Neural cell (in vitro differentiated cells): ENCODE results near the gene PRADC1. TPM values are rescaled to one million over a fixed set of nuclear protein-coding genes. Genes with fewer than 3 reads are reported as not detected.

ENCODE experiments used
- H2AFZ ChIP-seq: fragments of 200-600, 300-800 bp; sonication (generic), shearing (Covaris generic); 2 replicates; pipeline ENCODE4 v1.6.0; 2014; ENCODE audit warnings: low read depth, mild to moderate bottlenecking, antibody characterized with exemption, low read length, moderate library complexity
- H3F3A ChIP-seq: fragments of 200-600 bp; shearing (Covaris generic); 2 replicates; pipeline ENCODE4 v1.6.1; 2016; ENCODE audit warnings: mild to moderate bottlenecking, moderate library complexity, mixed read lengths, antibody characterized with exemption, low read length; ENCODE audit not compliant: insufficient read depth, poor library complexity, severe bottlenecking
- H3K27ac ChIP-seq: fragments of 200-600, 300-800 bp; sonication (generic), shearing (Covaris generic); 2 replicates; pipeline ENCODE4 v1.5.1; 2014; ENCODE audit warnings: mild to moderate bottlenecking, low read length, moderate library complexity
- H3K27me3 ChIP-seq: fragments of 300-800, 200-600 bp; sonication (generic), shearing (Covaris generic); 2 replicates; pipeline ENCODE4 v1.6.0; 2014; ENCODE audit warnings: mild to moderate bottlenecking, low read depth, low read length, moderate library complexity; ENCODE audit not compliant: insufficient read depth
- H3K36me3 ChIP-seq: fragments of 300-800, 200-600 bp; sonication (generic), shearing (Covaris generic); 2 replicates; pipeline ENCODE4 v1.5.1; 2014; ENCODE audit warnings: mild to moderate bottlenecking, antibody characterized with exemption, low read length, moderate library complexity; ENCODE audit not compliant: insufficient read depth
- H3K4me2 ChIP-seq: fragments of 300-800, 200-600 bp; sonication (generic), shearing (Covaris generic); 2 replicates; pipeline ENCODE4 v1.6.0; 2014; ENCODE audit warnings: mild to moderate bottlenecking, low read length
- H3K4me3 ChIP-seq: fragments of 300-800, 200-600 bp; sonication (generic), shearing (Covaris generic); 2 replicates; pipeline ENCODE4 v1.5.1; 2014; ENCODE audit warnings: mild to moderate bottlenecking, low read length, moderate library complexity
- H3K79me2 ChIP-seq: fragments of 200-600 bp; shearing (Covaris generic); replicated peaks from 2 replicates; pipeline ENCODE4 v1.6.0; 2014; ENCODE audit warnings: mild to moderate bottlenecking, low read length, moderate library complexity; ENCODE audit not compliant: insufficient read depth
- H3K9ac ChIP-seq: fragments of 300-800, 200-600 bp; sonication (generic), shearing (Covaris generic); 2 replicates; pipeline ENCODE4 v1.6.1; 2016; ENCODE audit warnings: mild to moderate bottlenecking, low read length, mixed read lengths
- H3K9me2 ChIP-seq: fragments of 200-600 bp; shearing (Covaris generic); 2 replicates; pipeline ENCODE4 v1.6.1; 2016; ENCODE audit warnings: mild to moderate bottlenecking, low read length, mixed read lengths; ENCODE audit not compliant: insufficient read depth
- H3K9me3 ChIP-seq: fragments of 200-600, 300-800 bp; sonication (generic), shearing (Covaris generic); 2 replicates; pipeline ENCODE4 v1.6.1; 2016; ENCODE audit warnings: mild to moderate bottlenecking, mixed run types, low read length, moderate library complexity, mixed read lengths
- H4K20me1 ChIP-seq: fragments of 200-600 bp; shearing (Covaris generic); 2 replicates; pipeline ENCODE4 v1.6.1; 2016; ENCODE audit warnings: mild to moderate bottlenecking, mixed run types; ENCODE audit not compliant: insufficient read depth
- EP300 ChIP-seq: fragments of 450-650 bp; conservative IDR thresholded peaks from 2 replicates; pipeline ENCODE4 v1.6.1; 2014; ENCODE audit warnings: antibody characterized with exemption, mild to moderate bottlenecking, moderate library complexity; ENCODE audit not compliant: poor library complexity, severe bottlenecking
- EZH2 ChIP-seq: fragments of 200-600, 300-800 bp; shearing (Covaris generic), sonication (generic); IDR thresholded peaks from 2 replicates; pipeline ENCODE4 v1.6.1; 2014; ENCODE audit warnings: antibody characterized with exemption, low read length, borderline replicate concordance, mild to moderate bottlenecking; ENCODE audit not compliant: insufficient read depth, poor library complexity, severe bottlenecking
- MXI1 ChIP-seq: fragments of 450-650 bp; conservative IDR thresholded peaks from 2 replicates; pipeline ENCODE4 v1.6.1; 2014; ENCODE audit warnings: antibody characterized with exemption, mild to moderate bottlenecking; ENCODE audit not compliant: poor library complexity, severe bottlenecking
- POLR2AphosphoS5 ChIP-seq: IDR thresholded peaks from 2 replicates; pipeline ENCODE4 v1.6.1; 2012
- RAD21 ChIP-seq: fragments of 450-650 bp; conservative IDR thresholded peaks from 2 replicates; pipeline ENCODE4 v1.6.1; 2014; ENCODE audit warnings: antibody characterized with exemption, mild to moderate bottlenecking, moderate library complexity
- SMC3 ChIP-seq: fragments of 450-650 bp; conservative IDR thresholded peaks from 2 replicates; pipeline ENCODE4 v1.6.1; 2014; ENCODE audit warnings: antibody characterized with exemption, mild to moderate bottlenecking, moderate library complexity; ENCODE audit not compliant: poor library complexity
- TAF1 ChIP-seq: IDR thresholded peaks from 2 replicates; pipeline ENCODE4 v1.6.1; 2012; ENCODE audit warnings: low read depth
- polyA plus RNA-seq: library from polyadenylated mRNA; depleted of rRNA; stranded (reverse); fragments of >200 nt; gene quantifications from 2 replicates; pipeline ENCODE4 v1.2.3, GENCODE V29; 2014
- TF ChIP-seq, protein P1 (sequence below): IDR thresholded peaks from 2 replicates; pipeline ENCODE4 v1.6.1; 2012; ENCODE audit warnings: borderline replicate concordance
- TF ChIP-seq, protein P2 (sequence below): fragments of 450-650 bp; IDR thresholded peaks from 2 replicates; pipeline ENCODE4 v1.5.1; 2014; ENCODE audit warnings: antibody characterized with exemption, mild to moderate bottlenecking, moderate library complexity; ENCODE audit not compliant: poor library complexity, severe bottlenecking

PRADC1 gene
- polyA plus RNA-seq, 1 donor from 2014 or later, result 36.5 TPM

DNA sequence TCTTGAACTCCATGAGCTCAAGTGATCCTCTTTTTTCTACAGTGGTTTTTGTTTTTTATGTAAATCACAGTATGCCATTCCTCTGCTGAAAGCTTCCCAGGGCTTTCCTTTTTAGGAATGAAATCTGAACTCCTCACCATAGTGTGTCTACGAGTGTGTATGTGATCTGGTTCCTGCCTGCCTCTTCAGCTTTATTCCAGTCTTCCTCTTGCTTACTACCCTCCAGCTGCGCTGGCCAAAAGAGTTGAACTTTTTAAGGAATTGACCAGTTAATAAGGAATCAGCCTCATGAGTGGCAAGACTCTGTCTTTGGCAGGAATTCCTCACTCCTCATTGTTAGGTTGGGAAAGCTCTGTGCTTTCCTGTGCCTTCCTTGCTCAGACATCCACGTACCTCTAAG is 5.1 kb upstream of the PRADC1 start:
- H3K79me2 ChIP-seq, result peaks cover 61% of the 10 kb centered on the region
- H3K9me3 ChIP-seq, result no peaks in the 10 kb centered on the region
- H3K36me3 ChIP-seq, result no peaks in the 10 kb centered on the region
- no peaks in the 10 kb centered on the region for H3K27me3 ChIP-seq
- H3K27ac ChIP-seq, result no peak overlapping the region
- H3K4me3 ChIP-seq, result no peak overlapping the region
- H3F3A ChIP-seq, result peaks cover 2% of the 10 kb centered on the region
- H4K20me1 ChIP-seq, result no peaks in the 10 kb centered on the region
- no peak overlapping the region for H3K4me2 ChIP-seq
- no peak overlapping the region for H3K9ac ChIP-seq
- TF ChIP-seq EP300, result no peak
- no peak for TF ChIP-seq MXI1
- no peaks in the 10 kb centered on the region for H3K9me2 ChIP-seq
- no peak overlapping the region for H2AFZ ChIP-seq

DNA sequence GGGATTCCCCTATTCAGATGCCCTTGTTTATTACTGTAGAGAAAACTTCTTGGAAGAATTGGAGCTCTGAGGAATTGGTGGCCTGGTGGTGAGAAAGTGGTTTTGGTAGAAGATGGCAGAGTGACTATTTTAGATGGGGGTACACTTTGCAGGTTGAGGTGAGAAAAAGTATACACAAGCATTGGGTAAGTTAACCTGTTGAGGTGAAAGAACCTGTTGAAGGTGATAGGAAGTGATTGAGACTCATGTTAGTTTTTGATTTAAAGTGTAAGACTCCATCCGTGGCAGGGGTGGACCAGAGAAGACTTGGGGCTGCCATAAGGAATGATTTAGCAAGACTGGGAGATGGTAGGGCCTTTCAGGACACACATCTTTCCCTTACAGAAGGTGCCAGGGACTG is 4.1 kb upstream of the PRADC1 start:
- no peaks in the 10 kb centered on the region for H3K36me3 ChIP-seq
- no peak overlapping the region for H3K4me2 ChIP-seq
- H3K27ac ChIP-seq, result no peak overlapping the region
- H3K4me3 ChIP-seq, result no peak overlapping the region
- no peak overlapping the region for H3K9ac ChIP-seq
- no peaks in the 10 kb centered on the region for H3K9me2 ChIP-seq
- TF ChIP-seq, protein P1, sequence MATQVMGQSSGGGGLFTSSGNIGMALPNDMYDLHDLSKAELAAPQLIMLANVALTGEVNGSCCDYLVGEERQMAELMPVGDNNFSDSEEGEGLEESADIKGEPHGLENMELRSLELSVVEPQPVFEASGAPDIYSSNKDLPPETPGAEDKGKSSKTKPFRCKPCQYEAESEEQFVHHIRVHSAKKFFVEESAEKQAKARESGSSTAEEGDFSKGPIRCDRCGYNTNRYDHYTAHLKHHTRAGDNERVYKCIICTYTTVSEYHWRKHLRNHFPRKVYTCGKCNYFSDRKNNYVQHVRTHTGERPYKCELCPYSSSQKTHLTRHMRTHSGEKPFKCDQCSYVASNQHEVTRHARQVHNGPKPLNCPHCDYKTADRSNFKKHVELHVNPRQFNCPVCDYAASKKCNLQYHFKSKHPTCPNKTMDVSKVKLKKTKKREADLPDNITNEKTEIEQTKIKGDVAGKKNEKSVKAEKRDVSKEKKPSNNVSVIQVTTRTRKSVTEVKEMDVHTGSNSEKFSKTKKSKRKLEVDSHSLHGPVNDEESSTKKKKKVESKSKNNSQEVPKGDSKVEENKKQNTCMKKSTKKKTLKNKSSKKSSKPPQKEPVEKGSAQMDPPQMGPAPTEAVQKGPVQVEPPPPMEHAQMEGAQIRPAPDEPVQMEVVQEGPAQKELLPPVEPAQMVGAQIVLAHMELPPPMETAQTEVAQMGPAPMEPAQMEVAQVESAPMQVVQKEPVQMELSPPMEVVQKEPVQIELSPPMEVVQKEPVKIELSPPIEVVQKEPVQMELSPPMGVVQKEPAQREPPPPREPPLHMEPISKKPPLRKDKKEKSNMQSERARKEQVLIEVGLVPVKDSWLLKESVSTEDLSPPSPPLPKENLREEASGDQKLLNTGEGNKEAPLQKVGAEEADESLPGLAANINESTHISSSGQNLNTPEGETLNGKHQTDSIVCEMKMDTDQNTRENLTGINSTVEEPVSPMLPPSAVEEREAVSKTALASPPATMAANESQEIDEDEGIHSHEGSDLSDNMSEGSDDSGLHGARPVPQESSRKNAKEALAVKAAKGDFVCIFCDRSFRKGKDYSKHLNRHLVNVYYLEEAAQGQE, result no peak
- TF ChIP-seq TAF1 (no peak), EP300 (no peak), EZH2 (no peak)
- TF ChIP-seq, protein P2, sequence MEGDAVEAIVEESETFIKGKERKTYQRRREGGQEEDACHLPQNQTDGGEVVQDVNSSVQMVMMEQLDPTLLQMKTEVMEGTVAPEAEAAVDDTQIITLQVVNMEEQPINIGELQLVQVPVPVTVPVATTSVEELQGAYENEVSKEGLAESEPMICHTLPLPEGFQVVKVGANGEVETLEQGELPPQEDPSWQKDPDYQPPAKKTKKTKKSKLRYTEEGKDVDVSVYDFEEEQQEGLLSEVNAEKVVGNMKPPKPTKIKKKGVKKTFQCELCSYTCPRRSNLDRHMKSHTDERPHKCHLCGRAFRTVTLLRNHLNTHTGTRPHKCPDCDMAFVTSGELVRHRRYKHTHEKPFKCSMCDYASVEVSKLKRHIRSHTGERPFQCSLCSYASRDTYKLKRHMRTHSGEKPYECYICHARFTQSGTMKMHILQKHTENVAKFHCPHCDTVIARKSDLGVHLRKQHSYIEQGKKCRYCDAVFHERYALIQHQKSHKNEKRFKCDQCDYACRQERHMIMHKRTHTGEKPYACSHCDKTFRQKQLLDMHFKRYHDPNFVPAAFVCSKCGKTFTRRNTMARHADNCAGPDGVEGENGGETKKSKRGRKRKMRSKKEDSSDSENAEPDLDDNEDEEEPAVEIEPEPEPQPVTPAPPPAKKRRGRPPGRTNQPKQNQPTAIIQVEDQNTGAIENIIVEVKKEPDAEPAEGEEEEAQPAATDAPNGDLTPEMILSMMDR, result no peak
- H4K20me1 ChIP-seq, result no peaks in the 10 kb centered on the region
- no peak overlapping the region for H2AFZ ChIP-seq
- no peaks in the 10 kb centered on the region for H3K27me3 ChIP-seq
- peaks cover 61% of the 10 kb centered on the region for H3K79me2 ChIP-seq
- no peaks in the 10 kb centered on the region for H3K9me3 ChIP-seq
- H3F3A ChIP-seq, result peaks cover 2% of the 10 kb centered on the region

DNA sequence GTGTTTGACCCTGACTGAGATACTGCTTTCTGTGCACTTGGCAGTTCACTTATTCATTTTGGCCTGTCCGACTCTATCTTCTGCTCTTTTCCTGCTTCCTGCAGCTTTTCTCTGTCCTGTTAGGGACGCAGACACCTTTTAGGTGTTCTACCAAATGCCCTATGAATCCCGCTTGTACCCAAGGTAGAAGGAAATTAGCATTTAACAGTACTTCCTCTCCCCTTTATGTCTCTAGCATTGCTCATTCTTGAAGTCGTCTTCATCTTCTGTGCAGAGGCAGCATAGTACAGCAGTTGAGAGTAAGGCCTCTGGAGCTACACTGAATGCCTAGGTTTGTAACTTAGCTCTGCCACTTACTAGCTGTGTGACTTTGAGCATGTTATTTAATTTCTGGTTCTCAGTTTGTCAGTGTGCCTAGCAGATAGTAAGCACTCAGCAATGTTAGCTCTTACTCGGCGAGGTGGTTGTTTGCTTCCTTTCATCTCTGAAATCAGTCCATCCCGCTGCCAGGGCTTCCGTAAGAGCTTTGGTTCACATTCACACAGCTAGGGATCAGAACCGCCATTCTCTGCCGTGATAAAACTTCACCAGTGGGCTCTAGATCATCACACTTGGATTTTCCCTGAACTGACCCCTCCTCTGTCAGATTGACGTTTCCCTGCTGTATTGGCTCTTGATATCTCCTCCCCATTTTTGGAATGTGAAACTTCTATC is 2.4 kb upstream of the PRADC1 start:
- Histone ChIP-seq H3F3A (peaks cover 2% of the 10 kb centered on the region), H3K36me3 (no peaks in the 10 kb centered on the region), H3K9ac (peak overlapping the region; percentile 90), H3K79me2 (peaks cover 52% of the 10 kb centered on the region), H3K27me3 (no peaks in the 10 kb centered on the region), H3K9me3 (no peaks in the 10 kb centered on the region), H3K4me2 (peak overlapping the region; percentile 87), H3K27ac (no peak overlapping the region), H3K4me3 (peak overlapping the region; percentile 86), H4K20me1 (no peaks in the 10 kb centered on the region), H2AFZ (no peak overlapping the region), H3K9me2 (no peaks in the 10 kb centered on the region)
- TF ChIP-seq EZH2 (no peak), EP300 (no peak), TAF1 (no peak), RAD21 (no peak), POLR2AphosphoS5 (no peak), SMC3 (no peak), MXI1 (no peak)
- TF ChIP-seq, protein P2, result no peak
- TF ChIP-seq, protein P1, result no peak
